ENCODE results near the gene EHD2. TPM values are rescaled to one million over a fixed set of nuclear protein-coding genes. Genes with fewer than 3 reads are reported as not detected.

The EHD2 gene, protein sequence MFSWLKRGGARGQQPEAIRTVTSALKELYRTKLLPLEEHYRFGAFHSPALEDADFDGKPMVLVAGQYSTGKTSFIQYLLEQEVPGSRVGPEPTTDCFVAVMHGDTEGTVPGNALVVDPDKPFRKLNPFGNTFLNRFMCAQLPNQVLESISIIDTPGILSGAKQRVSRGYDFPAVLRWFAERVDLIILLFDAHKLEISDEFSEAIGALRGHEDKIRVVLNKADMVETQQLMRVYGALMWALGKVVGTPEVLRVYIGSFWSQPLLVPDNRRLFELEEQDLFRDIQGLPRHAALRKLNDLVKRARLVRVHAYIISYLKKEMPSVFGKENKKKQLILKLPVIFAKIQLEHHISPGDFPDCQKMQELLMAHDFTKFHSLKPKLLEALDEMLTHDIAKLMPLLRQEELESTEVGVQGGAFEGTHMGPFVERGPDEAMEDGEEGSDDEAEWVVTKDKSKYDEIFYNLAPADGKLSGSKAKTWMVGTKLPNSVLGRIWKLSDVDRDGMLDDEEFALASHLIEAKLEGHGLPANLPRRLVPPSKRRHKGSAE
- 146 and 197 TPM in 2 replicates for total RNA-seq

DNA sequence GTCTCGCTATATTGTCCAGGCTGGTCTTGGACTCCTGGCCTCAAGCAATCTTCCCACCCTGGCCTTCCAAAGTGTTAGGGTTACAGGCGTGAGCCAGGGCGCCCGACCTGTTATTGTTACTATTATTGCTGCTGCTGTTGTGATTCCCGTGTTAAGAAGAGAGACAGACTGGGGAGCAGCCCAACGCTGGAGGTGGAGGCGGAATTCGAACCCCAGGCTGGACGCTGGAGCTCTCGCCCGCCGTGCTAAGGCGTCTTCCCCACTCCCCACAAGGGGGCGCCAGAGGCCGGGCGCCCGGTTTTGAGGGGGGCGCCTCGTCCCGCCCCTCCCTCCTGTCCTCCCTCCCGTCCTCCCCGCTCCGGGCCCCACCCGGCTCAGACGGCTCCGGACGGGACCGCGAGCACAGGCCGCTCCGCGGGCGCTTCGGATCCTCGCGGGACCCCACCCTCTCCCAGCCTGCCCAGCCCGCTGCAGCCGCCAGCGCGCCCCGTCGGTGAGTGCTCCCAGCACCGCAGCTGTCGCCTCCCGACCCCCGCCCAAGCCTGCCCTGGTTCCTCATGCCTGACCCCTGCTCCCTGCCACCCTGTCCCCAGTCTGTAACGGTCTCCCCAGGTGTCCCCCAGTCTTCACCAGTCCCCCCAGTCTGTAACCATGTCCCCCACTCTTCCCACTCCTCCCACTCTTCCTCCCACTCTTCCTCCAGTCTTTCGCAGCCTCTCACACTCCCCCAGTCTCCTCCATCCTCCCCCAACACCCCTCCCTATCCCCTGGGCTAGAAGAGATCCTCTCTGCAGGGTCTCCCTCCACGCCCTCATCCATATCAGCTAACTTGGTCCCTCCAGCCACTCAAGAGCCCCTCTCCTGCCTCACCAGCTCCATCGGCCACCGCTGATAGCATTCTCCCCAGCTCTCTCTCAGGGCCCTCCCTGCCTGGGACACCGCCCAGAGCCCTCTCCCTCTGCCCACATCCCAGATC is at the start of gene EHD2:
Gene EHD2, plus strand, starts transcription at position 377 of the 976 bp plus-strand sequence. CDS start 3,191 bp downstream, outside the sequence.

DNA sequence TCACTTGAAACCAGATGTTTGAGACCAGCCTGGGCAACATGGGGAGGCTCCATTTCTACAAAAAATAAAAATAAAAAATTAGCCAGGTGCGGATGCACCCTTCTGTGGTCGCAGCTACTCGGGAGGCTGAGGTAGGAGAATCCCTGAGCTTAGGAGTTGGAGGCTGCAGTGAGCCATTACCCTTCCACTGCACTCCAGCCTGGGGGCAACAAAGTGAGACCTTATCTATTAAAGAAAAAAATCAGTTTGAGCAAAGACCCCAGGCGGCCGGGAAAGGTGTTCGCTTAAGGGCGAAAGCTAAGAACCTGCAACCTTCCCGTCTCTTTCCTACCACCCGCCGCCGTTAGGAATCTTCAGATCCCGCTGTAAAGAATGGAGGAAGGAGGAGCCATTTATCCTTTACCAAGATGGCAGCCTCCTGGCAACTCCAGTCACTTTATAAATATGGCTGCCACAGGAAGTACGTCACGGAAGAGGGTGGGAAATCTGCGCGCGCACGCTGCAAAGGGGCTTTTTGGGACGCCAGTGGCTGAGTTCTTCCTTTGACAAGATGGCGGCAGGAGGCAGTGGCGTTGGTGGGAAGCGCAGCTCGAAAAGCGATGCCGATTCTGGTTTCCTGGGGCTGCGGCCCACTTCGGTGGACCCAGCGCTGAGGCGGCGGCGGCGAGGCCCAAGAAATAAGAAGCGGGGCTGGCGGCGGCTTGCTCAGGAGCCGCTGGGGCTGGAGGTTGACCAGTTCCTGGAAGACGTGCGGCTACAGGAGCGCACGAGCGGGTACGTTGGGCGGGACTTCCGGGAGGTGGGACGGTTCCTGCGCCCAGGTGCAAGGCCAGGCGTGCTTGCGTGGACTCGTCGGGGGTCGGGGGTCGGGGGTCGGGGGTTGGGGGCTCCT is 32.0 kb downstream of the EHD2 start, which contains the start of gene NOP53:
Gene NOP53, plus strand, starts transcription at position 537 of the 892 bp plus-strand sequence. Its CDS starts 14 bp downstream, at position 551.

DNA sequence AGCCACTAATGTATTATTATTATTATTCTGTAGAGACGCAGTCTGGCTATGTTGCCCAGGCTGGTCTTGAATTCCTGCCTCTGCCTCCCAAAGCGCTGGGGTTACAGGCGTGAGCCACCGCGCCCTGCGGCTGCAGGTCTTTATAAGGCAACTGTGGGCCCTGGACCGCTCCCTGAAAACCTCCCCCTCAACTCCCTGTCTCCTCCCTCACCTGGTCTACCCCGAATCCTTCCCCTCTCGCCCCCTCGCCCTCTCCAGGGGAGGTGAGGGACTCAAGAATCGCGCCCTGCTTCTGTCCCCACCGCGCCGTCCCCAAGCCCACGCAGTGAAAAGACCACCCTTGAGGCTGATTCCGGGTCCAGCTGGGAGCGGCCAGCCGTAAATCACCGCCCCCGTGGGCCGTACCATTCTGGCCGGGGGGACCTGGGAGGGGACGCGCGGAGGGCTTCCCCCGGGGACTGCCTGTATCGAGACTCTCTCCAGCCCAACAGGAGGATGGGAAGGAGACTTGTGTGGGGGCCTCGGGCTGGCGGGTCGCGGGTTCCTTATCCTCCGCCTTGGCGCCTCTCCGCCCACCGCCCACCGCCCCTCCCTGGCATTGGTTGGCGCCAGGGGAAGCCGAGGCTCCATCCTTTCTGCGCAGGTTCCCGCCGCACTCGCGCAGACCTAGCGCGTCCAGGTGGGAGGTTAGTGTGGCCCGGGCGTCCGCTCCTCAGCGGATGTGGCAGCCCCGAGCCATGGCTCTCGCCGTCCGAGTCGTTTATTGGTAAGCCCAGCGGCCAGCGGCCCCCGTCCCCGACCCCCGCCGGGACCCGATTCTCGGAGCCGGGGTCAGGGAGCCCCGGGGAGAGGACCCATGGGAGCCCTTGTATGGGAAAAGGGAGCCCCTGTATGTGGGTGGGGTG is 65.1 kb downstream of the EHD2 start, which contains the start of gene SELENOW:
Gene SELENOW, plus strand, starts transcription at position 655 of the 905 bp plus-strand sequence. Its CDS starts 83 bp downstream, at position 738.

Other genes starting within 250 kb of the EHD2 start
- 0.12 TPM in 1 of 2 replicates, not detected in the other for gene SLC8A2, start 241.5 kb upstream of the EHD2 start, total RNA-seq
- gene KPTN, start 229.2 kb upstream of the EHD2 start, total RNA-seq = 4.2 and 4.8 TPM in 2 replicates
- gene NAPA, start 198.4 kb upstream of the EHD2 start, total RNA-seq = 96.4 and 113 TPM in 2 replicates
- gene ZNF541, start 140.3 kb upstream of the EHD2 start, total RNA-seq = 0.12 and 0.13 TPM in 2 replicates
- gene BICRA, start 104.3 kb upstream of the EHD2 start, total RNA-seq = 2.8 and 4.1 TPM in 2 replicates
- gene NOP53, start 32.1 kb downstream of the EHD2 start, total RNA-seq = 46.3 and 48.6 TPM in 2 replicates
- gene SELENOW, start 65.3 kb downstream of the EHD2 start, total RNA-seq = 257 and 284 TPM in 2 replicates
- gene TPRX1, start 91.1 kb downstream of the EHD2 start, total RNA-seq = not detected in 2 replicates
- gene CRX, start 108.5 kb downstream of the EHD2 start, total RNA-seq = not detected in 2 replicates
- not detected in 2 replicates for gene TPRX2, start 145.8 kb downstream of the EHD2 start, total RNA-seq
- not detected in 2 replicates for gene SULT2A1, start 172.9 kb downstream of the EHD2 start, total RNA-seq